IMR-90 (cell line): ENCODE data around the gene WFDC5. TPM values are rescaled to one million over a fixed set of nuclear protein-coding genes. Genes with fewer than 3 reads are reported as not detected.
"Not testable (repeated sequence)": the region's sequence is repeated elsewhere in the genome, so short reads cannot be mapped to it uniquely, and the experiment has no call there.

Experiments
- ATAC-seq: fragments of 200-7000 bp; cut with Tn5 transposase; 2 replicates; pipeline ENCODE4 v1.9.1; 2020; ENCODE audit warnings: low read depth, mild to moderate bottlenecking, moderate library complexity
- BruUV-seq: library from RNA; stranded (reverse); fragments of 400-500 nt; replicated peaks from 2 replicates; lab custom pipeline; 2021; lab: Mats Ljungman, UMichigan
- CTCF ChIA-PET: fragments of 300-600 bp; formaldehyde crosslinking; extraction: SDS; loops from one replicate; lab custom pipeline; 2021; ENCODE audit warnings: antibody characterized with exemption; lab: Yijun Ruan, JAX
- POLR2A ChIA-PET: fragments of 300-600 bp; sonication (Branson Sonifier 250); formaldehyde crosslinking; loops from one replicate; lab custom pipeline; 2022; ENCODE audit warnings: antibody characterized with exemption; ENCODE audit not compliant: unreplicated experiment; lab: Charles Lee
- DNase-seq: peaks from one replicate; pipeline ENCODE4 v3.0.0; 2013
- H2AFZ ChIP-seq: replicated peaks from 2 replicates; pipeline ENCODE3; 2013; ENCODE audit warnings: low read length, mild to moderate bottlenecking; ENCODE audit not compliant: poor library complexity
- H2AK5ac ChIP-seq: 2 replicates; pipeline ENCODE4 v1.6.1; 2013; ENCODE audit warnings: low read depth, low read length, inconsistent platforms
- H2AK9ac ChIP-seq: replicated peaks from 2 replicates; pipeline ENCODE3; 2013; ENCODE audit warnings: mild to moderate bottlenecking, low read depth, low read length, moderate library complexity; ENCODE audit not compliant: poor library complexity
- H2BK120ac ChIP-seq: 2 replicates; pipeline ENCODE4 v1.6.1; 2013; ENCODE audit warnings: low read depth, low read length, inconsistent platforms
- H2BK15ac ChIP-seq: 3 replicates; pipeline ENCODE4 v1.6.1; 2013; ENCODE audit warnings: low read depth, low read length, inconsistent platforms
- H2BK20ac ChIP-seq: 2 replicates; pipeline ENCODE4 v1.6.1; 2013; ENCODE audit warnings: low read depth, mild to moderate bottlenecking, inconsistent platforms, low read length, moderate library complexity
- H2BK5ac ChIP-seq: 2 replicates; pipeline ENCODE4 v1.6.1; 2013; ENCODE audit warnings: mild to moderate bottlenecking, low read depth, low read length, inconsistent platforms; ENCODE audit not compliant: poor library complexity, severe bottlenecking
- H3K14ac ChIP-seq: replicated peaks from 2 replicates; pipeline ENCODE4 v1.6.1; 2013; ENCODE audit warnings: low read depth, low read length, inconsistent platforms
- H3K18ac ChIP-seq: 2 replicates; pipeline ENCODE4 v1.6.1; 2013; ENCODE audit warnings: low read depth, low read length, control low read depth
- H3K23ac ChIP-seq: 2 replicates; pipeline ENCODE4 v1.6.1; 2013; ENCODE audit warnings: low read depth, low read length, inconsistent platforms
- H3K27ac ChIP-seq: 2 replicates; pipeline ENCODE4 v1.5.1; 2013; ENCODE audit warnings: mild to moderate bottlenecking, control low read depth, low read length; ENCODE audit not compliant: insufficient read depth
- H3K27me3 ChIP-seq: 2 replicates; pipeline ENCODE4 v1.6.1; 2013; ENCODE audit warnings: low read length; ENCODE audit not compliant: control insufficient read depth, insufficient read depth
- H3K36me3 ChIP-seq: 2 replicates; pipeline ENCODE4 v1.6.1; 2013; ENCODE audit warnings: low read length, mixed read lengths; ENCODE audit not compliant: control insufficient read depth, insufficient read depth
- H3K4ac ChIP-seq: 2 replicates; pipeline ENCODE4 v1.6.1; 2013; ENCODE audit warnings: low read depth, low read length, inconsistent platforms
- H3K4me1 ChIP-seq: 2 replicates; pipeline ENCODE4 v1.6.1; 2013; ENCODE audit warnings: low read length, mixed read lengths; ENCODE audit not compliant: control insufficient read depth, insufficient read depth
- H3K4me2 ChIP-seq: 2 replicates; pipeline ENCODE4 v1.6.1; 2013; ENCODE audit warnings: low read depth, mild to moderate bottlenecking, control low read depth, low read length, moderate library complexity
- H3K4me3 ChIP-seq: 2 replicates; pipeline ENCODE4 v1.5.1; 2013; ENCODE audit warnings: low read depth, mild to moderate bottlenecking, control low read depth, low read length, moderate library complexity; ENCODE audit not compliant: insufficient read depth
- H3K56ac ChIP-seq: 2 replicates; pipeline ENCODE4 v1.6.1; 2013; ENCODE audit warnings: low read length, inconsistent platforms; ENCODE audit not compliant: insufficient read depth; ENCODE audit errors: extremely low read depth
- H3K79me1 ChIP-seq, 2 experiments: 2 replicates each; pipeline ENCODE4 v1.6.1; 2013; ENCODE audit warnings: low read length in 2 of 2, inconsistent platforms in 1 of 2, low read depth in 1 of 2
- H3K9ac ChIP-seq: 2 replicates; pipeline ENCODE4 v1.6.1; 2013; ENCODE audit warnings: low read depth, low read length, control low read depth
- H3K9me1 ChIP-seq: 2 replicates; pipeline ENCODE4 v1.6.1; 2013; ENCODE audit warnings: low read length, inconsistent platforms; ENCODE audit not compliant: insufficient read depth
- H3K9me3 ChIP-seq: 2 replicates; pipeline ENCODE4 v1.6.1; 2013; ENCODE audit warnings: low read length; ENCODE audit not compliant: control insufficient read depth, insufficient read depth
- H4K20me1 ChIP-seq: 2 replicates; pipeline ENCODE4 v1.6.1; 2013; ENCODE audit warnings: low read length, inconsistent platforms; ENCODE audit not compliant: insufficient read depth
- H4K5ac ChIP-seq: 2 replicates; pipeline ENCODE4 v1.6.1; 2013; ENCODE audit warnings: mild to moderate bottlenecking, low read depth, low read length, control low read depth
- H4K8ac ChIP-seq, 2 experiments: 2 replicates each; pipeline ENCODE4 v1.6.1; 2013; ENCODE audit warnings: low read depth in 2 of 2, low read length in 2 of 2, control low read depth in 1 of 2, inconsistent platforms in 1 of 2
- H4K91ac ChIP-seq: 2 replicates; pipeline ENCODE4 v1.6.1; 2013; ENCODE audit warnings: low read depth, low read length, inconsistent platforms; ENCODE audit not compliant: insufficient read depth
- BHLHE40 ChIP-seq: fragments of 150-350 bp; IDR thresholded peaks from 2 replicates; pipeline ENCODE4 v1.6.1; 2016; ENCODE audit warnings: mild to moderate bottlenecking, low read depth, low read length
- CHD1 ChIP-seq: IDR thresholded peaks from 2 replicates; pipeline ENCODE4 v1.6.1; 2012; ENCODE audit warnings: low read depth, low read length, improper control_type of control experiment
- MAFK ChIP-seq: IDR thresholded peaks from 2 replicates; pipeline ENCODE4 v1.6.1; 2012; ENCODE audit warnings: low read depth, low read length, improper control_type of control experiment
- MAZ ChIP-seq: IDR thresholded peaks from 2 replicates; pipeline ENCODE4 v1.6.1; 2012; ENCODE audit warnings: low read depth, mild to moderate bottlenecking, low read length, improper control_type of control experiment, moderate library complexity, borderline replicate concordance
- MXI1 ChIP-seq: IDR thresholded peaks from 2 replicates; pipeline ENCODE4 v1.6.1; 2012; ENCODE audit warnings: low read depth, mild to moderate bottlenecking, low read length, moderate library complexity, borderline replicate concordance
- NFE2L2 ChIP-seq: fragments of 150-350 bp; IDR thresholded peaks from 2 replicates; pipeline ENCODE4 v1.6.1; 2016; ENCODE audit warnings: low read depth, mild to moderate bottlenecking, low read length
- RAD21 ChIP-seq: IDR thresholded peaks from 2 replicates; pipeline ENCODE4 v1.6.1; 2012; ENCODE audit warnings: low read length, improper control_type of control experiment
- RCOR1 ChIP-seq: IDR thresholded peaks from 2 replicates; pipeline ENCODE4 v1.6.1; 2012; ENCODE audit warnings: mild to moderate bottlenecking, low read length, improper control_type of control experiment; ENCODE audit not compliant: insufficient replicate concordance
- WGBS, 2 experiments: methylation state at CpG; one replicate each; pipeline versions ENCODE4 v1.1.5 to v1.1.7; 2013; ENCODE audit warnings: missing lambda C conversion rate in 2 of 2; ENCODE audit not compliant: insufficient read length in 1 of 2; ENCODE audit errors: extremely low coverage in 2 of 2; 5-methylcytosine and 5-hydroxymethylcytosine counted together
- dilution Hi-C: fragments of 300-500 bp; cut with HindIII; formaldehyde crosslinking; loops from one replicate; pipeline ENCODE4 v1.14.3; 2018; ENCODE audit warnings: low sequenced_read_pairs; ENCODE audit not compliant: unreplicated experiment
- in situ Hi-C: fragments of 300-500 bp; cut with MboI; formaldehyde crosslinking; loops from 3 replicates; pipeline ENCODE4 v1.14.3; 2019; ENCODE audit warnings: low sequenced_read_pairs, inconsistent platforms, mixed read lengths
- intact Hi-C: fragments of 100-400 bp; cut with micrococcal nuclease; formaldehyde crosslinking; loops from 2 replicates; pipeline ENCODE4 v1.10.0; 2022
- polyA plus RNA-seq, 3 experiments: library from polyadenylated mRNA; depleted of rRNA; stranded (reverse); fragments of >200 nt; gene quantifications; 2 replicates each; pipeline ENCODE4 v1.2.3, GENCODE V29; 2012; ENCODE audit warnings: low replicate concordance in 1 of 3
- total RNA-seq: library from RNA; depleted of rRNA; stranded (reverse); fragments of >200 nt; gene quantifications from 2 replicates; pipeline ENCODE4 v1.2.3, GENCODE V29; 2012
- TF ChIP-seq, protein P1 (sequence below): fragments of 150-350 bp; IDR thresholded peaks from 2 replicates; pipeline ENCODE4 v1.6.1; 2016; ENCODE audit warnings: low read depth, mild to moderate bottlenecking, low read length, moderate library complexity, borderline replicate concordance

WFDC5 gene
- total and polyA plus RNA-seq, 2 of the 4 experiments (the other 2 are of a cell fraction) = not detected

DNA sequence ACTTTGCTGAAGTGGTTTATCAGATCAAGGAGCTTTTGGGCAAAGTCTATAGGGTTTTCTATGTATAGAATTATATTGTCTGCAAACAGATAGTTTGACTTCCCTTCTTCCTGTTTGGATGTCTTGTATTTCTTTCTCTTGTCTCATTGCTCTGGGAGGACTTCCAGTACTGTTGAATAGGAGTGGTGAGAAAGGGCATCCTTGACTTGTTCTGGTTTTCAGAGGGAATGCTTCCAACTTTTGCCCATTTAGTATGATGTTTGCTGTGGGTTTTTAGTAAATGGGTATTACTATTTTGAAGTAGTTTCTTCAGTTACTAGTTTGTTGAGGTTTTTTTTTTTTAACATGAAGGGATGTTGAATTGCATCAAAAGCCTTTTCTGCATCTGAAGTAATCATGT is 50.2 kb downstream of the WFDC5 start:
- Histone ChIP-seq H3K27me3 (no peaks in the 10 kb centered on the region), H3K23ac (no peak overlapping the region), H3K14ac (no peak overlapping the region), H3K4me3 (no peak overlapping the region), H3K4me1 (peaks cover 23% of the 10 kb centered on the region; the same call in 1 of the 2 replicates), H3K27ac (no peak overlapping the region), H4K20me1 (no peaks in the 10 kb centered on the region), H3K9me3 (no peaks in the 10 kb centered on the region), H2AK9ac (no peak overlapping the region), H2BK15ac (0 out of 3 replicates have a peak overlapping the region, but pooled peaks have one; percentile 49), H3K36me3 (no peaks in the 10 kb centered on the region), H3K9me1 (peaks cover 11% of the 10 kb centered on the region), H2BK20ac (no peak overlapping the region), H2AK5ac (no peak overlapping the region), H3K18ac (peak overlapping the region; percentile 28; the same call in 1 of the 2 replicates), H2AFZ (no peak overlapping the region), H4K5ac (no peak overlapping the region; the same call in 1 of the 2 replicates), H4K8ac (no peak overlapping the region), H3K79me1 (peaks cover 19 to 26% of the 10 kb centered on the region in 2 experiments), H3K4me2 (no peak overlapping the region; the same call in 1 of the 2 replicates), H4K91ac (no peak overlapping the region), H2BK120ac (peak overlapping the region; percentile 58; the same call in 1 of the 2 replicates), H3K4ac (no peak overlapping the region), H3K56ac (no peak overlapping the region), H3K9ac (no peak overlapping the region), H2BK5ac (peak overlapping the region; percentile 57)
- ATAC-seq = no peak
- DNase-seq = no peak
- in situ Hi-C loops = no loop called here
- intact Hi-C loops = no loop called here
- ChIA-PET CTCF (no interaction called here), POLR2A (no interaction called here)
- no TSS peak for BruUV-seq
- TF ChIP-seq RAD21 (no peak), BHLHE40 (no peak), NFE2L2 (no peak), RCOR1 (no peak), MAFK (no peak), MAZ (no peak), MXI1 (no peak), CHD1 (no peak)
- TF ChIP-seq, protein P1, sequence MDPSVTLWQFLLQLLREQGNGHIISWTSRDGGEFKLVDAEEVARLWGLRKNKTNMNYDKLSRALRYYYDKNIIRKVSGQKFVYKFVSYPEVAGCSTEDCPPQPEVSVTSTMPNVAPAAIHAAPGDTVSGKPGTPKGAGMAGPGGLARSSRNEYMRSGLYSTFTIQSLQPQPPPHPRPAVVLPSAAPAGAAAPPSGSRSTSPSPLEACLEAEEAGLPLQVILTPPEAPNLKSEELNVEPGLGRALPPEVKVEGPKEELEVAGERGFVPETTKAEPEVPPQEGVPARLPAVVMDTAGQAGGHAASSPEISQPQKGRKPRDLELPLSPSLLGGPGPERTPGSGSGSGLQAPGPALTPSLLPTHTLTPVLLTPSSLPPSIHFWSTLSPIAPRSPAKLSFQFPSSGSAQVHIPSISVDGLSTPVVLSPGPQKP = no peak
- dilution Hi-C loops = no loop called here

DNA sequence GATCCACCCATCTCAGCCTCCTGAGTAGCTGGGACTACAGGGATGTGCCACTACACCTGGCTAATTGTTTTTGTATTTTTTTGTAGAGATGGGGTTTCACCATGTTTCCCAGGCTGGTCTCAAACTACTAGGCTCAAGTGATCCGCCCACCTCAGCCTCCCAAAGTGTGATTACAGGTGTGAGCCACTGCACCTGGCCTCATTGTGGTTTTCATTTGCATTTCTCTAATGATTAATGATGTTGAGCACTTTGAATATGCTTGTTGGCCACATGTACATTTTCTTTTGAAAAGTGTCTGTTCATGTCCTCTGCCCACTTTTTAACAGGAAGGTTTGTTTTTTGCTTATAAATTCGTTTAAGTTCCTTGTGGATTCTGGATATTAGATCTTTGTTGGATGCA is 51.9 kb downstream of the WFDC5 start:
- H4K8ac ChIP-seq, H2BK120ac ChIP-seq, H2AK5ac ChIP-seq, H3K36me3 ChIP-seq, in situ Hi-C loops, H3K27me3 ChIP-seq, DNase-seq, H3K9me1 ChIP-seq, POLR2A ChIA-PET, H3K23ac ChIP-seq, BruUV-seq, H3K4ac ChIP-seq, H3K56ac ChIP-seq, H2AFZ ChIP-seq, dilution Hi-C loops, H3K27ac ChIP-seq, H2AK9ac ChIP-seq, ATAC-seq, H3K9me3 ChIP-seq, H3K4me2 ChIP-seq, H3K4me3 ChIP-seq, intact Hi-C loops, H3K18ac ChIP-seq, H4K20me1 ChIP-seq, H3K9ac ChIP-seq, H2BK15ac ChIP-seq, H3K14ac ChIP-seq, CTCF ChIA-PET: not testable (repeated sequence)
- WGBS, 2 experiments = no CpG with 5 or more reads among the region's 2 CpGs
- peak overlapping the region; percentile 29; the same call in 1 of the 2 replicates for H4K5ac ChIP-seq
- peaks cover 18 to 29% of the 10 kb centered on the region in 2 experiments for H3K79me1 ChIP-seq
- peak overlapping the region; percentile 45 for H2BK5ac ChIP-seq
- peak overlapping the region; percentile 29; the same call in 1 of the 2 replicates for H4K91ac ChIP-seq
- H2BK20ac ChIP-seq = peak overlapping the region; percentile 20; the same call in 1 of the 2 replicates
- peaks cover 18% of the 10 kb centered on the region; the same call in 1 of the 2 replicates for H3K4me1 ChIP-seq
